H9 (cell line): ENCODE data around the gene MTIF2. TPM values are rescaled to one million over a fixed set of nuclear protein-coding genes. Genes with fewer than 3 reads are reported as not detected.

Experiments used
- DNase-seq: peaks from one replicate; pipeline ENCODE4 v3.0.0-alpha.2; 2017
- H2AFZ ChIP-seq: one replicate; pipeline ENCODE4 v1.6.1; 2013; ENCODE audit warnings: mild to moderate bottlenecking, low read length, control low read depth, moderate library complexity
- H2AK5ac ChIP-seq: 2 replicates; pipeline ENCODE4 v1.6.1; 2013; ENCODE audit warnings: low read length, control low read depth, mixed read lengths; ENCODE audit not compliant: insufficient read length
- H2BK120ac ChIP-seq: one replicate; pipeline ENCODE4 v1.6.1; 2013; ENCODE audit warnings: low read depth, mild to moderate bottlenecking, low read length, control low read depth, inconsistent platforms; ENCODE audit not compliant: poor library complexity, severe bottlenecking
- H2BK12ac ChIP-seq: 2 replicates; pipeline ENCODE4 v1.6.1; 2013; ENCODE audit warnings: low read length, control low read depth, mixed read lengths, low read depth; ENCODE audit not compliant: insufficient read length
- H2BK15ac ChIP-seq: 2 replicates; pipeline ENCODE4 v1.6.1; 2013; ENCODE audit warnings: low read depth, low read length, control low read depth
- H2BK20ac ChIP-seq: one replicate; pipeline ENCODE4 v1.6.1; 2013; ENCODE audit warnings: low read depth, mild to moderate bottlenecking, low read length, control low read depth, inconsistent platforms; ENCODE audit not compliant: poor library complexity, severe bottlenecking
- H2BK5ac ChIP-seq: 2 replicates; pipeline ENCODE4 v1.6.1; 2013; ENCODE audit warnings: low read length, control low read depth, mixed read lengths; ENCODE audit not compliant: insufficient read length
- H3K14ac ChIP-seq: 2 replicates; pipeline ENCODE4 v1.6.1; 2013; ENCODE audit warnings: low read length, control low read depth; ENCODE audit not compliant: insufficient read depth
- H3K18ac ChIP-seq: 2 replicates; pipeline ENCODE4 v1.6.1; 2013; ENCODE audit warnings: low read depth, mild to moderate bottlenecking, mixed read lengths, low read length, control low read depth; ENCODE audit not compliant: insufficient read length
- H3K23ac ChIP-seq: 2 replicates; pipeline ENCODE4 v1.6.1; 2013; ENCODE audit warnings: low read length, control low read depth, mixed read lengths, low read depth; ENCODE audit not compliant: insufficient read length
- H3K23me2 ChIP-seq: 2 replicates; pipeline ENCODE4 v1.6.1; 2013; ENCODE audit warnings: low read depth, mild to moderate bottlenecking, mixed read lengths, low read length, control low read depth; ENCODE audit not compliant: insufficient read length, poor library complexity, severe bottlenecking
- H3K27ac ChIP-seq: 2 replicates; pipeline ENCODE4 v1.5.1; 2013; ENCODE audit warnings: low read length, control low read depth, mixed read lengths, low read depth; ENCODE audit not compliant: insufficient read length
- H3K27me3 ChIP-seq: 2 replicates; pipeline ENCODE4 v1.6.1; 2013; ENCODE audit warnings: low read length, control low read depth, inconsistent platforms; ENCODE audit not compliant: insufficient read depth
- H3K4ac ChIP-seq: 2 replicates; pipeline ENCODE4 v1.6.1; 2013; ENCODE audit warnings: low read depth, mild to moderate bottlenecking, control low read depth, inconsistent platforms, low read length, moderate library complexity
- H3K4me1 ChIP-seq: 2 replicates; pipeline ENCODE4 v1.6.1; 2013; ENCODE audit warnings: low read length, control low read depth, inconsistent platforms; ENCODE audit not compliant: insufficient read depth
- H3K4me2 ChIP-seq: 2 replicates; pipeline ENCODE4 v1.6.1; 2013; ENCODE audit warnings: low read length, control low read depth, mixed read lengths; ENCODE audit not compliant: insufficient read length, insufficient read depth
- H3K56ac ChIP-seq: 2 replicates; pipeline ENCODE4 v1.6.1; 2013; ENCODE audit warnings: low read depth, mild to moderate bottlenecking, mixed read lengths, low read length, control low read depth; ENCODE audit not compliant: insufficient read length
- H3K79me1 ChIP-seq: 2 replicates; pipeline ENCODE4 v1.6.1; 2013; ENCODE audit warnings: low read depth, mild to moderate bottlenecking, moderate library complexity, low read length, control low read depth, inconsistent platforms; ENCODE audit not compliant: insufficient read depth, poor library complexity, severe bottlenecking
- H3K79me2 ChIP-seq: 2 replicates; pipeline ENCODE4 v1.6.1; 2013; ENCODE audit warnings: low read length, control low read depth, inconsistent platforms; ENCODE audit not compliant: insufficient read depth
- H3K9ac ChIP-seq: 2 replicates; pipeline ENCODE4 v1.6.1; 2013; ENCODE audit warnings: low read length, control low read depth, mixed read lengths; ENCODE audit not compliant: insufficient read length; ENCODE audit errors: extremely low read depth
- H3K9me3 ChIP-seq: one replicate; pipeline ENCODE4 v1.6.1; 2013; ENCODE audit warnings: low read depth, low read length, inconsistent platforms; ENCODE audit not compliant: control insufficient read depth
- H3T11ph ChIP-seq: one replicate; pipeline ENCODE4 v1.6.1; 2013; ENCODE audit warnings: mild to moderate bottlenecking, low read length, control low read depth, inconsistent platforms
- H4K20me1 ChIP-seq: one replicate; pipeline ENCODE4 v1.6.1; 2013; ENCODE audit not compliant: control insufficient read depth, insufficient read length, insufficient read depth
- H4K5ac ChIP-seq: 2 replicates; pipeline ENCODE4 v1.6.1; 2013; ENCODE audit warnings: low read depth, mild to moderate bottlenecking, mixed read lengths, low read length, control low read depth; ENCODE audit not compliant: insufficient read length
- H4K8ac ChIP-seq: replicated peaks from 2 replicates; pipeline ENCODE4 v1.6.1; 2013; ENCODE audit warnings: low read length, control low read depth, mixed read lengths, low read depth; ENCODE audit not compliant: insufficient read length
- H4K91ac ChIP-seq: 2 replicates; pipeline ENCODE4 v1.6.1; 2013; ENCODE audit warnings: low read depth, mild to moderate bottlenecking, moderate library complexity, mixed read lengths, low read length, control low read depth; ENCODE audit not compliant: insufficient read length
- H3K27ac Mint-ChIP-seq, 3 experiments: 2 replicates in 2 of 3; 3 replicates in 1 of 3; pipeline ENCODE4 v1.8.0; 2020 to 2021; ENCODE audit warnings: mixed read lengths in 3 of 3, mild to moderate bottlenecking in 1 of 3, moderate library complexity in 1 of 3
- H3K27me3 Mint-ChIP-seq: 2 replicates; pipeline ENCODE4 v1.8.0; 2021; ENCODE audit warnings: low read depth, mild to moderate bottlenecking, moderate library complexity, mixed read lengths
- H3K36me3 Mint-ChIP-seq, 3 experiments: 2 replicates in 2 of 3; 3 replicates in 1 of 3; pipeline ENCODE4 v1.8.0; 2020 to 2021; ENCODE audit warnings: low read depth in 3 of 3, mixed read lengths in 3 of 3; ENCODE audit not compliant: insufficient read depth in 1 of 3
- H3K4me1 Mint-ChIP-seq, 2 experiments: 2 replicates each; pipeline ENCODE4 v1.8.0; 2020; ENCODE audit warnings: mixed read lengths in 2 of 2
- H3K4me3 Mint-ChIP-seq, 2 experiments: 2 replicates in 1 of 2; 3 replicates in 1 of 2; pipeline ENCODE4 v1.8.0; 2020 to 2021; ENCODE audit warnings: mild to moderate bottlenecking in 2 of 2, mixed read lengths in 2 of 2, moderate library complexity in 1 of 2
- H3K9me3 Mint-ChIP-seq, 2 experiments: 2 replicates in 1 of 2; 3 replicates in 1 of 2; pipeline ENCODE4 v1.8.0; 2020; ENCODE audit warnings: mild to moderate bottlenecking in 2 of 2, mixed read lengths in 2 of 2, moderate library complexity in 1 of 2
- CTCF ChIP-seq: fragments of 200-600 bp; sonication (generic); conservative IDR thresholded peaks from 3 replicates; pipeline ENCODE4 v1.8.0; 2021; ENCODE audit warnings: antibody characterized with exemption, mild to moderate bottlenecking
- WGBS: extraction: QIAGEN DNeasy Blood & Tissue Kit; methylation state at CpG from one replicate; pipeline ENCODE4 v1.1.7; 2013; ENCODE audit warnings: missing lambda C conversion rate, low lambda C conversion rate, mixed read lengths; ENCODE audit not compliant: insufficient read length; ENCODE audit errors: extremely low coverage; 5-methylcytosine and 5-hydroxymethylcytosine counted together
- total RNA-seq: library from RNA; stranded (reverse); gene quantifications from 2 replicates; pipeline ENCODE4 v1.2.1, GENCODE V29; 2021

The MTIF2 gene
- total RNA-seq, 1 experiment from 2014 or later = 35.6 TPM

- Histone ChIP-seq H3K4ac (no peak overlapping the region; the same call in 1 of the 2 replicates), H2AK5ac (no peak overlapping the region), H2BK120ac (peak overlapping the region; percentile 84), H3K23me2 (peaks cover 10% of the 10 kb centered on the region), H3K27ac (peak overlapping the region; percentile 92), H4K5ac (no peak overlapping the region), H3K79me2 (peaks cover 10% of the 10 kb centered on the region), H3K4me1 (no peaks in the 10 kb centered on the region), H2BK15ac (no peak overlapping the region), H3K14ac (peak overlapping the region; percentile 94), H3T11ph (no peak overlapping the region), H3K18ac (peak overlapping the region; percentile 98), H3K9me3 (no peaks in the 10 kb centered on the region), H2BK20ac (no peak overlapping the region), H4K20me1 (no peaks in the 10 kb centered on the region), H2BK12ac (no peak overlapping the region), H2BK5ac (peak overlapping the region; percentile 27), H4K91ac (no peak overlapping the region), H4K8ac (no peak overlapping the region), H2AFZ (no peak overlapping the region), H3K56ac (no peak overlapping the region), H3K79me1 (peaks cover 7% of the 10 kb centered on the region), H3K9ac (peak overlapping the region; percentile 82), H3K27me3 (no peaks in the 10 kb centered on the region), H3K4me2 (peak overlapping the region; percentile 99), H3K23ac (no peak overlapping the region)
- TF ChIP-seq CTCF = no peak
- peaks cover 21 to 24% of the 10 kb centered on the region in 2 experiments for H3K4me1 Mint-ChIP-seq
- H3K36me3 Mint-ChIP-seq = peaks cover 31 to 56% (median 42%) of the 10 kb centered on the region in 3 experiments
- no CpG with 5 or more reads among the region's 13 CpGs for WGBS
- DNase-seq = no peak
- H3K27me3 Mint-ChIP-seq = no peaks in the 10 kb centered on the region; the same call in 1 of the 2 replicates
- no peaks in the 10 kb centered on the region; a peak in 1 of 5 replicates for H3K9me3 Mint-ChIP-seq
- peak overlapping the region; percentile 99 to 100 (median 100) for H3K27ac Mint-ChIP-seq
- H3K4me3 Mint-ChIP-seq = peak overlapping the region; percentile 97 to 99
Observed at GRCh38 chr2:55231546-55232083, 37.4 kb downstream of the MTIF2 start.
